Panc1 (cell line): ENCODE measurements around the gene PSME3IP1.

Experiments
- CTCF ChIP-seq: fragments of 450-650 bp; IDR thresholded peaks from 2 replicates; pipeline ENCODE4 v1.5.1; 2017; ENCODE audit warnings: mild to moderate bottlenecking
- POLR2AphosphoS5 ChIP-seq: IDR thresholded peaks from 2 replicates; pipeline ENCODE4 v1.6.1; 2012; ENCODE audit warnings: mild to moderate bottlenecking, low read depth, low read length, moderate library complexity
- REST ChIP-seq, 2 experiments: IDR thresholded peaks; 2 replicates each; pipeline ENCODE4 v1.6.1; 2011 to 2012; ENCODE audit warnings: low read depth in 2 of 2, control low read depth in 1 of 2, low read length in 1 of 2, mild to moderate bottlenecking in 1 of 2, moderate library complexity in 1 of 2; ENCODE audit not compliant: insufficient read depth in 1 of 2
- SIN3A ChIP-seq: IDR thresholded peaks from 2 replicates; pipeline ENCODE4 v1.6.1; 2012; ENCODE audit warnings: low read depth, mild to moderate bottlenecking, low read length, moderate library complexity, borderline replicate concordance; ENCODE audit not compliant: insufficient read depth

- TF ChIP-seq REST (IDR thresholded peaks at IDR 0.05; ENCODE audit: insufficient read depth in 1 of 2, low read depth in 2 of 2, low read length in 1 of 2) (no peak), CTCF (no peak), SIN3A (no peak), POLR2AphosphoS5 (no peak)
These were observed 61.7 kb downstream of the PSME3IP1 start for GRCh38 chr16:57123974-57124674.
